Measurements from ENCODE around the gene USP10. TPM values are rescaled to one million over a fixed set of nuclear protein-coding genes. Genes with fewer than 3 reads are reported as not detected.

Gene USP10
- total and polyA plus RNA-seq, 2 donors (not counting 3 experiments of a cell fraction or from before 2014, with no cell fraction given), result 84.0 to 115 TPM

GRCh38 chr16:84791501-84791900, 91.7 kb downstream of the USP10 start:
- intact Hi-C loops (cut with micrococcal nuclease) (no loop called here), dilution Hi-C loops (cut with MboI; ENCODE audit: extremely low pct_ligation_motif_present, low sequenced_read_pairs) (no loop called here)
- CTCF ChIA-PET, result interaction anchor here (1.4 to 1.5 kb wide), 2 partner anchors 28 to 180 kb away, joined by 3 to 4 read pairs; partner anchors contain the start of gene CRISPLD2
- Histone ChIP-seq H3K4me2 (ENCODE audit: insufficient read depth, low read length) (no peak overlapping the region), H3K4me1 (ENCODE audit: control insufficient read depth, extremely low read depth, insufficient read depth, low read length) (no peaks in the 10 kb centered on the region), H3K9ac (replicated peaks; ENCODE audit: extremely low read depth, insufficient read depth, low read length) (no peak overlapping the region), H4K20me1 (replicated peaks; ENCODE audit: control insufficient read depth, extremely low read depth, insufficient read depth, low read length) (no peaks in the 10 kb centered on the region), H3K9me1 (replicated peaks; ENCODE audit: control insufficient read depth, extremely low read depth, insufficient read depth, low read length) (no peaks in the 10 kb centered on the region), H3K27ac (ENCODE audit: insufficient read depth, low read depth, low read length) (no peak overlapping the region), H2AFZ (ENCODE audit: low read depth, low read length) (no peak overlapping the region), H3K36me3 (ENCODE audit: control insufficient read depth in 2 of 2, extremely low read depth in 1 of 2, insufficient read depth in 2 of 2, low read length in 2 of 2) (no peaks in the 10 kb centered on the region), H3K27me3 (ENCODE audit: control insufficient read depth in 2 of 2, insufficient read depth in 2 of 2, low read length in 2 of 2) (no peaks in the 10 kb centered on the region), H3K4me3 (replicated peaks in 1 of 3; ENCODE audit: insufficient read depth in 1 of 3, low read depth in 1 of 3, low read length in 3 of 3) (no peak overlapping the region), H3K79me2 (ENCODE audit: control insufficient read depth, insufficient read depth, low read length) (no peaks in the 10 kb centered on the region), H3K9me3 (replicated peaks; ENCODE audit: control insufficient read depth, insufficient read depth, low read length) (no peaks in the 10 kb centered on the region)
- FAIRE-seq (no peak), DNase-seq (ENCODE audit: low read depth, low spot score) (no peak)
- TF ChIP-seq GATA2 (IDR thresholded peaks at IDR 0.05; ENCODE audit: insufficient read depth, insufficient read length, low read depth, low read length) (no peak), POLR2AphosphoS5 (IDR thresholded peaks at IDR 0.05; ENCODE audit: insufficient read depth, low read depth, low read length) (no peak), CTCF (IDR thresholded peaks at IDR 0.05; ENCODE audit: extremely low read depth in 1 of 2, insufficient read depth in 1 of 2, low read depth in 1 of 2, low read length in 2 of 2) (no peak), MYC (IDR thresholded peaks at IDR 0.05; ENCODE audit: low read depth, low read length) (no peak), JUN (IDR thresholded peaks at IDR 0.05; ENCODE audit: borderline replicate concordance, insufficient read depth, insufficient read length, low read depth) (no peak), POLR2A (IDR thresholded peaks at IDR 0.05; ENCODE audit: low read depth, low read length) (no peak)
- POLR2A ChIA-PET, result no interaction called here
- BruUV-seq (replicated peaks), result no TSS peak

GRCh38 chr16:84794186-84794585, 94.4 kb downstream of the USP10 start:
- POLR2A ChIA-PET, result no interaction called here
- H3K79me2 ChIP-seq (ENCODE audit: control insufficient read depth, insufficient read depth, low read length), result no peaks in the 10 kb centered on the region
- H3K9ac ChIP-seq (replicated peaks; ENCODE audit: extremely low read depth, insufficient read depth, low read length), result no peak overlapping the region
- no peaks in the 10 kb centered on the region for H3K36me3 ChIP-seq (ENCODE audit: control insufficient read depth in 2 of 2, extremely low read depth in 1 of 2, insufficient read depth in 2 of 2, low read length in 2 of 2)
- intact Hi-C loops (cut with micrococcal nuclease), result no loop called here
- no peaks in the 10 kb centered on the region for H3K9me3 ChIP-seq (replicated peaks; ENCODE audit: control insufficient read depth, insufficient read depth, low read length)
- TF ChIP-seq GATA2 (IDR thresholded peaks at IDR 0.05; ENCODE audit: insufficient read depth, insufficient read length, low read depth, low read length), result no peak
- TF ChIP-seq POLR2AphosphoS5 (IDR thresholded peaks at IDR 0.05; ENCODE audit: insufficient read depth, low read depth, low read length), result no peak
- no peak for TF ChIP-seq JUN (IDR thresholded peaks at IDR 0.05; ENCODE audit: borderline replicate concordance, insufficient read depth, insufficient read length, low read depth)
- TF ChIP-seq EZH2 (IDR thresholded peaks at IDR 0.05; ENCODE audit: borderline replicate concordance, low read depth, low read length, severe bottlenecking), result no peak
- TF ChIP-seq CTCF (IDR thresholded peaks at IDR 0.05; ENCODE audit: extremely low read depth in 1 of 2, insufficient read depth in 1 of 2, low read depth in 1 of 2, low read length in 2 of 2), result no peak
- TF ChIP-seq POLR2A (IDR thresholded peaks at IDR 0.05; ENCODE audit: low read depth, low read length), result no peak
- H4K20me1 ChIP-seq (replicated peaks; ENCODE audit: control insufficient read depth, extremely low read depth, insufficient read depth, low read length), result no peaks in the 10 kb centered on the region
- no peak overlapping the region for H2AFZ ChIP-seq (ENCODE audit: low read depth, low read length)
- CTCF ChIA-PET, result no interaction called here
- no TSS peak for BruUV-seq (replicated peaks)
- DNase-seq (ENCODE audit: low read depth, low spot score) (no peak), FAIRE-seq (no peak)
- H3K27ac ChIP-seq (ENCODE audit: insufficient read depth, low read depth, low read length), result no peak overlapping the region
- dilution Hi-C loops (cut with MboI; ENCODE audit: extremely low pct_ligation_motif_present, low sequenced_read_pairs), result no loop called here
- no peaks in the 10 kb centered on the region for H3K4me1 ChIP-seq (ENCODE audit: control insufficient read depth, extremely low read depth, insufficient read depth, low read length)
- H3K4me2 ChIP-seq (ENCODE audit: insufficient read depth, low read length), result no peak overlapping the region
- no peaks in the 10 kb centered on the region for H3K27me3 ChIP-seq (ENCODE audit: control insufficient read depth in 2 of 2, insufficient read depth in 2 of 2, low read length in 2 of 2)
- no peaks in the 10 kb centered on the region for H3K9me1 ChIP-seq (replicated peaks; ENCODE audit: control insufficient read depth, extremely low read depth, insufficient read depth, low read length)
- no peak overlapping the region for H3K4me3 ChIP-seq (replicated peaks in 1 of 3; ENCODE audit: insufficient read depth in 1 of 3, low read depth in 1 of 3, low read length in 3 of 3)

Data from endothelial cell of umbilical vein (primary cell).